ENCODE results near the gene ZNF536.

ZNF536 gene

GRCh38 chr19:30552593-30552992, 180.4 kb downstream of the ZNF536 start:
- no peak for DNase-seq

GRCh38 chr19:30555075-30555790, 183.0 kb downstream of the ZNF536 start:
- DNase-seq: no peak
- Histone ChIP-seq H3K4me1 (ENCODE audit: low read length) (no peaks in the 10 kb centered on the region), H3K4me3 (ENCODE audit: low read length) (no peak overlapping the region)

More at GRCh38 chr19:30552593-30552992, 180.4 kb downstream of the ZNF536 start:
- TF ChIP-seq CTCF (IDR thresholded peaks at IDR 0.05; ENCODE audit: low read length) (no peak), EZH2 (optimal IDR thresholded peaks at IDR 0.05; ENCODE audit: low read depth, low read length) (no peak), EZH2phosphoT487 (IDR thresholded peaks at IDR 0.05; ENCODE audit: low read length) (no peak)
- no peaks in the 10 kb centered on the region for H3K79me2 ChIP-seq (ENCODE audit: low read length)
- H3K9ac ChIP-seq (ENCODE audit: low read length): no peak overlapping the region
- no peak overlapping the region for H2AFZ ChIP-seq (ENCODE audit: low read length)
- no peaks in the 10 kb centered on the region for H3K9me3 ChIP-seq (replicated peaks; ENCODE audit: insufficient read depth, low read length)
- peaks cover 67% of the 10 kb centered on the region for H3K27me3 ChIP-seq (replicated peaks; ENCODE audit: insufficient read depth, low read length)
- H3K27ac ChIP-seq (ENCODE audit: low read length): no peak overlapping the region
- H3K9me2 ChIP-seq (replicated peaks; ENCODE audit: insufficient read depth, low read length): no peaks in the 10 kb centered on the region
- H3F3A ChIP-seq (ENCODE audit: insufficient read depth, low read length): no peaks in the 10 kb centered on the region
- H3K4me1 ChIP-seq (ENCODE audit: low read length): no peaks in the 10 kb centered on the region
- no peaks in the 10 kb centered on the region for H3K36me3 ChIP-seq (replicated peaks; ENCODE audit: insufficient read depth, low read length)
- no peaks in the 10 kb centered on the region for H4K20me1 ChIP-seq (ENCODE audit: insufficient read depth, low read length)
- H3K4me3 ChIP-seq (ENCODE audit: low read length): no peak overlapping the region
- H3K4me2 ChIP-seq (ENCODE audit: low read depth, low read length): no peak overlapping the region

GRCh38 chr19:30555791-30556110, 183.6 kb downstream of the ZNF536 start:
- no peak for TF ChIP-seq EZH2 (optimal IDR thresholded peaks at IDR 0.05; ENCODE audit: low read depth, low read length)
- no peak for TF ChIP-seq CTCF (IDR thresholded peaks at IDR 0.05; ENCODE audit: low read length)
- TF ChIP-seq EZH2phosphoT487 (IDR thresholded peaks at IDR 0.05; ENCODE audit: low read length): no peak
- no peak for DNase-seq
- H4K20me1 ChIP-seq (ENCODE audit: insufficient read depth, low read length): no peaks in the 10 kb centered on the region
- H3K79me2 ChIP-seq (ENCODE audit: low read length): no peaks in the 10 kb centered on the region
- H2AFZ ChIP-seq (ENCODE audit: low read length): no peak overlapping the region
- no peak overlapping the region for H3K4me3 ChIP-seq (ENCODE audit: low read length)
- no peak overlapping the region for H3K4me2 ChIP-seq (ENCODE audit: low read depth, low read length)
- no peak overlapping the region for H3K9ac ChIP-seq (ENCODE audit: low read length)
- no peaks in the 10 kb centered on the region for H3K4me1 ChIP-seq (ENCODE audit: low read length)
- no peaks in the 10 kb centered on the region for H3F3A ChIP-seq (ENCODE audit: insufficient read depth, low read length)
- H3K9me3 ChIP-seq (replicated peaks; ENCODE audit: insufficient read depth, low read length): no peaks in the 10 kb centered on the region
- H3K36me3 ChIP-seq (replicated peaks; ENCODE audit: insufficient read depth, low read length): no peaks in the 10 kb centered on the region
- H3K27ac ChIP-seq (ENCODE audit: low read length): no peak overlapping the region
- no peaks in the 10 kb centered on the region for H3K9me2 ChIP-seq (replicated peaks; ENCODE audit: insufficient read depth, low read length)
- H3K27me3 ChIP-seq (replicated peaks; ENCODE audit: insufficient read depth, low read length): peaks cover 61% of the 10 kb centered on the region

More at GRCh38 chr19:30555075-30555790, 183.0 kb downstream of the ZNF536 start:
- H3K36me3 ChIP-seq (replicated peaks; ENCODE audit: insufficient read depth, low read length): no peaks in the 10 kb centered on the region
- H3K9me2 ChIP-seq (replicated peaks; ENCODE audit: insufficient read depth, low read length): no peaks in the 10 kb centered on the region
- TF ChIP-seq CTCF (IDR thresholded peaks at IDR 0.05; ENCODE audit: low read length) (no peak), EZH2 (optimal IDR thresholded peaks at IDR 0.05; ENCODE audit: low read depth, low read length) (no peak), EZH2phosphoT487 (IDR thresholded peaks at IDR 0.05; ENCODE audit: low read length) (no peak)
- no peak overlapping the region for H3K4me2 ChIP-seq (ENCODE audit: low read depth, low read length)
- no peaks in the 10 kb centered on the region for H4K20me1 ChIP-seq (ENCODE audit: insufficient read depth, low read length)
- no peak overlapping the region for H3K9ac ChIP-seq (ENCODE audit: low read length)
- H3F3A ChIP-seq (ENCODE audit: insufficient read depth, low read length): no peaks in the 10 kb centered on the region
- H3K27ac ChIP-seq (ENCODE audit: low read length): no peak overlapping the region
- peaks cover 66% of the 10 kb centered on the region for H3K27me3 ChIP-seq (replicated peaks; ENCODE audit: insufficient read depth, low read length)
- H2AFZ ChIP-seq (ENCODE audit: low read length): no peak overlapping the region
- no peaks in the 10 kb centered on the region for H3K79me2 ChIP-seq (ENCODE audit: low read length)
- no peaks in the 10 kb centered on the region for H3K9me3 ChIP-seq (replicated peaks; ENCODE audit: insufficient read depth, low read length)
